GM21381 (cell line): ENCODE measurements around the gene ZNF829.

Source experiments
- ATAC-seq: cut with Tn5 transposase; IDR thresholded peaks from one replicate; pipeline ENCODE4 v1.9.1; 2021; ENCODE audit warnings: mild to moderate bottlenecking, moderate library complexity; ENCODE audit not compliant: unreplicated experiment

ZNF829 gene

DNA sequence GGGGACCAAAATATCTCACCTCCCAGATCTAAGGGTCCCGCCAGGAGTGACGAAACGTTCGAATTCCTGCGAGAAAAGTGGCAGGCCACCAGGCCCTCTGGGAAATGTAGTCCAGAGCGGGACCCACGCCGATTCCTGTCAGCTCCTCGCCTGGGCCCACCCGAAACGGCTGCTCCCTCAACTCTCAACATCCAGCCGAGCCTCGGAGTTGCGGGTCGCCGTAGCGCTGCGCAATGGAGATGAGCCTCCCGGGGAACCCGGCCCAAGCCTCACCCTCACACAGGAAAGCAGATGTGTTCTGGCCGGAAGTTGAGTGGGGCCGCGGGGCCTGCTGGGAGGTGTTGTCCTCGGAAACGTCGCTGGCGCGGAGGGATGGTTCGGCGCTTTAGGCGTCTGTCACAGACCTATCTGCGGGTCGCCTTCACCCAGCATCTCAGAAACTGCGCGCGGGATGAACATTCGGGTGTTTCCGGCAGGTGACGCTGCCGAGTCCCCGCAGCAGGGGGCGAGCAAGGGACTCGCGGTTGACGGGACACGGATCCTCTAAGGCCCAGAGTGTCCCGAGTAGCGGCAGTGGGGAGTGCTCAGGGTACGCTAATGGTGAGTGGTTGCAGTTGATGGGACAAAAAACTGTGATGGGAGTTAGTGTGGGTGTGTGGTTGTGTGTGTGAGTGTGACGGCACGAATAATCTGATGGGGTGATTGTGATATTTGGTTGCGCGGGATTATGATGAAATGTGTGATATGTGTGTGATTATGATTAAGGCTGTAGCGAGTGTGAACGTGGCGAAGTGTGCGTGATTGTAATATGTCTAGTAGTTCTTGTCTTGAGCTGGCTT is at the start of gene ZNF829, which contains the start of gene ZNF568:
Gene ZNF829 (minus strand): TSS at position 300 of the 839 bp plus-strand sequence. CDS start 1,124 bp downstream, outside the sequence.
Gene ZNF568 (plus strand): TSS at position 341 of the 839 bp plus-strand sequence. CDS start 6,439 bp downstream, outside the sequence.
- peak; percentile 95 for ATAC-seq

DNA sequence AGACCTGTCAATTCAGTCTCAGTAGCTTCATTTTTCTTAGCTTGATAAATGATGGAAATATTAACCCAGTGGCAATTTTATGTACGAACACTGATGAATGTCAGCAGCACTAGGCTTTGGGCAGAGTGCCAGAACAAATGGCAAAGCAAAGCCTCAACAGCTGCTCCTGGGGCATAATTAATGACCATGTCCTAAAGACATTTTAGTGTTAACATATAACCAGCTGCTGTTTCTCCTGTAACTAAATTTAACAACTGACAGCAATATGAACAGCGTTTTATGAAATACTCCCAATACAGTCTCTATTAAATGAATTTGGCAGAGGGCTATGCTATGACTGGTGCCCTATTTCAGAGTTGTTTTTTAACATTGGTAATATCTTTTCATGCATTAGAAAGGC is 47.2 kb upstream of the ZNF829 start:
- no peak for ATAC-seq

DNA sequence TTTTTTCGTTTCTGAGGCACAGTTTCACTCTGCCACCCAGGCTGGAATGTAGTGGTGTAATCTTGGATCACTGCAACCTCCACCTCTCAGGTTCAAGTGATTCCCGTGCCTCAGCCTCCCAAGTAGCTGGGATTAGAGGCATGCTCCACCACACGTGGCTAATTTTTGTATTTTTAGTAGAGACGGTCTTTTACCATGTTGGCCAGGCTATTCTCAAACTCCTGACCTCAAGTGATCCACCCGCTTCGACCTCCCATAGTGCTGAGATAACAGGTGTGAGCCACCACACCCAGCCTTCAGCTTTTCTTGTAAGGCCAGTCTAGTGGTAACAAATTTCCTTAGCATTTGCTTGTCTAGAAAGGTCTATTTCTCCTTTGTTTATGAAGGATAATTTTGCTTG is 46.3 kb upstream of the ZNF829 start:
- no peak for ATAC-seq

DNA sequence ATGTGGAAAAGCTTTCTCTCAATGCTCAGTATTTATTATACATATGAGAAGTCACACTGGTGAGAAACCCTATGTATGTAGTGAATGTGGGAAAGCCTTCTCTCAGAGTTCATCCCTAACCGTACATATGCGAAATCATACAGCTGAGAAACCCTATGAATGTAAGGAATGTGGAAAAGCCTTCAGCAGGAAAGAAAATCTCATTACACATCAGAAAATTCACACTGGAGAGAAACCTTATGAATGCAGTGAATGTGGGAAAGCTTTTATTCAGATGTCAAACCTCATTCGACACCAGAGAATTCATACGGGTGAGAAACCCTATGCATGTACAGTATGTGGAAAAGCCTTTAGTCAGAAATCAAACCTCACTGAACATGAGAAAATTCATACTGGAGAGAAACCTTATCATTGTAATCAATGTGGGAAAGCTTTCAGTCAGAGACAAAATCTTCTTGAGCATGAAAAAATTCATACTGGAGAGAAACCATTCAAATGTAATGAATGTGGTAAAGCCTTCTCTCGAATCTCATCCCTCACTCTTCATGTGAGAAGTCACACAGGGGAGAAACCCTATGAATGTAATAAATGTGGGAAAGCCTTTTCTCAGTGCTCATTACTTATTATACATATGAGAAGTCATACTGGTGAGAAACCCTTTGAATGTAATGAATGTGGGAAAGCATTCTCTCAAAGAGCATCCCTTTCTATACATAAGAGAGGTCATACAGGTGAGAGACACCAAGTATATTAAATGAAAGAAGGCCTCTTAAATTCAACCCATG is 34.4 kb upstream of the ZNF829 start:
- ATAC-seq, result no peak

DNA sequence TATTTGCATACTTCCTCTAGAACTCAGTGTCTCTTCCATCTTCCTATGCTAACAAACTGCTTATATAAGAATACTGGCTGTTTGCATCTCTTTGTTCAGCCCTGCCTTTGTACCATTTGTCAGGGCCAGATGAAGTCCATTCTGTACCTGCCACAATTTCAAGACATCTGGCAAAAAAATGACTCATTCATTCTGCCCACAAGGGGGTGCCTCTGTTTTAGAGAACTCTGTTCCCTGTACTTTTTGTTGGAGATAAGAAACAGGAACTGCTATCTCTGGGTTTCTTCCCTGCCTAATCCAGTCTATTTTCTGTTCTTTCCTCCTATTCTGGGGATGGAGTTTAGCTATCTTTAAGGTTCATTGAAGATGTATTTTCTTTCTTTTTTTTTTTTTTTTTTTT is 23.1 kb upstream of the ZNF829 start:
- ATAC-seq, result no peak

DNA sequence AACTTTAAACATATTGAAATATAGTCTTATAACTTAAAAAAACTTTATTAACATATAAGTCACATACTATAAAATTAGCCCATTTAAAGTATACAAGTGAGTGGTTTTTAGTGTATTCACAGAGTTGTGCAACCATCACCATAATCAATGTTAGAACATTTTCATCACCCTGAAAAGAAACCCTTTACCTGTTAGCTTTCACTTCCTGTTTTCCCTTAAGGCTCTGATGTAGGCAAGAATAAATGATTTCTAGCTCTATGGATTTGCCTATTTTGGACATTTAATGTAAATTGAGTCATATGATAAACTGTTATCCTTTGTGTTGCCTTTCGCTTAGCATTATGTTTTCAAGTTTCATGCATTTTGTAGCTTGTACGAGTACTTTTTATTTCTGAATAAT is 15.6 kb upstream of the ZNF829 start:
- ATAC-seq, result no peak

DNA sequence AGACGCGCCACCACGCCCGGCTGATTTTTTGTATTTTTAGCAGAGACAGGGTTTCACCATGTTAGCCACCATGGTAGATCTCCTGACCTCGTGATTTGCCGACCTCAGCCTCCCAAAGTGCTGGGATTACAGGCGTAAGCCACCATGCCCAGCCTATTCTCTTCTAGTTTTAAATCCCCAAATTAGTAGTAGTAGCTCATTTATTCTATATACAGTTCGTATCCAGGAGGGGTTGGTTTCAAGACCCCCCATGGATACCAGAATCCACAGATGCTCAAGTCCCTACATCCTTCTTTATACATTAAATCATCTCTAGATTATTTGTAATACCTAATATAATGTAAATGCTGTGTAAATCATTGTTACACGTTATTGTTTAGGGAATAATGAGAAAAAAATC is 2.0 kb upstream of the ZNF829 start:
- ATAC-seq, result no peak

DNA sequence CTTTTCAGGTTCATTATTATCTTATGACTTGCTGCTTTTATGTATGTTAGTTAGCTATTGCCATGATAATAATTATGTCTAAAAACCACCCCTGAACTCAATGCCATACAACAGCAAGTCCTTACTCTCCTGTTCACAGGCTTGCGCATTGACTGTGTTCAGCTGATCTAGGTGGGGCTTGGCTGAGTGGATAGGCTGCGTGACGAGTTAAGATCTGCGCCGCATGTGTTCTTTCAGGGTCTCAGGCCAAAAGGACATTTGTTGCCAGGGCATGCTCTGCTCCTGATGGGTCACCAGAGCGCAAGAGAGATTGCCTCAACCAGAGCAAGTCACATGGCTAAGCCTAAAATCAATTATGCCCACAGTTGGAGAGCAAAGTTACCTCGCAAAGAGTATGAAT is 900 bp upstream of the ZNF829 start:
- ATAC-seq, result no peak

DNA sequence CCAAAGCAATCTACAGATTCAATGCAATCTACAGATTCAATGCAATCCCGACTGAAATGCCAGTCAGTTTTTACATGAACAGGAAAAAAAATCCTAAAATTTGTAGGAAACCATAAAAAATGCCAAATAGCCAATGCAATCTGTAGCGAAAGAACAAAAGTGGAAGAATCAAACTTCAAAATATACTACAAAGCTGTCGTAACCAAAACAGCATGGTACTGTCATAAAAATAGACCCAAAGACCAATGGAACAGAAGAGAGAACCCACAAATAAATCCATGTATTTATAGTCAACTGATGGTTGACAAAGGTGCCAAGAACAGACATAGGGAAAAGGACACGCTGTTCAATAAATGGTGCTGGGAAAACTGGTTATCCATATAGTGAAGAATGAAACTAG is 17.7 kb downstream of the ZNF829 start:
- ATAC-seq, result no peak

DNA sequence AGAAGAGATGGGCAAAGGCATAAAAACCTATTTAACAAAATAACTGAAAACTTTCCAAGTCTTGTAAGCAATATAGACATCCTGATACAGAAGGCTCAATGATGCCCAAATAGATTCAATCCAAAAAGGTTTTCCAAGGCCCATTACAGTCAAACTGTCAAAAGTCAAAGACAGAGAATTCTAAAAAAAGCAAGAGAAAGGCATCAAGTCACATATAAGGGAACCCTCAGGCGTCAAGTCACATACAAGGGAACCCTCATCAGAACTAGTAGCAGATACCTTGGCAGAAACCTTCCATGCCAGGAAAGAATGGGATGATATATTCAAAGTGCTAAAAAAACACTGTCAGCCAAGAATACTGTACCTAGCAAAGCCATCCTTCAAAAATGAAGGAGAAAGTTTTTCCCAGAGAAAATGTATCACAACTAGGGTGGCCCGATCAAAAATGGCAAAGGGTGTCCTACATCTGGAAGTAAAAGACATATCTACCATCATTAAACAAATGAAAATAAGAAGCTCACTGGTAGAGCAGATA is 21.2 kb downstream of the ZNF829 start:
- ATAC-seq, result no peak

DNA sequence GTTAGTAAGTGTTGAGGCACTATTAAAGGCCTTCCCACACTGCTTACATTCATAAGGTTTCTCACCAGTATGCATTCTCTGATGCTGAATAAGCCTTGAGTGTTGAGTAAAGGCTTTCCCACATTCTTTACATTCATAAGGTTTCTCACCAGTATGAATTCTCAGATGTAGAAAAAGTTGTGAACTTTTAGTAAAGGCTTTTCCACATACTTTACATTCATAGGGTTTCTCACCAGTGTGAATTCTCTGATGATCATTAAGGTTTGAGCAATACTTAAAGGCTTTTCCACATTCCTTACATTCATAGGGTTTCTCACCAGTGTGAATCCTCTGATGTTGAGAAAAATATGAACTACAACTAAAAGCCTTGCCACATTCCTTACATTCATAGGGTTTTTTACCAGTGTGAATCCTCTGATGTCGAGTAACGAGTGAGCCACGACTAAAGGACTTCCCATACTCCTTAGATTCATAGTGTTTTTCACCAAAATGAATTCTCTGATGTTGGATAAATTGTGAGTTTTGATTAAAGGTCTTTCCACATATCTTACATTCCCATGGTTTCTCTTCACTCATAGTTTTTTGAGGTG is 24.2 kb downstream of the ZNF829 start:
- ATAC-seq, result no peak

DNA sequence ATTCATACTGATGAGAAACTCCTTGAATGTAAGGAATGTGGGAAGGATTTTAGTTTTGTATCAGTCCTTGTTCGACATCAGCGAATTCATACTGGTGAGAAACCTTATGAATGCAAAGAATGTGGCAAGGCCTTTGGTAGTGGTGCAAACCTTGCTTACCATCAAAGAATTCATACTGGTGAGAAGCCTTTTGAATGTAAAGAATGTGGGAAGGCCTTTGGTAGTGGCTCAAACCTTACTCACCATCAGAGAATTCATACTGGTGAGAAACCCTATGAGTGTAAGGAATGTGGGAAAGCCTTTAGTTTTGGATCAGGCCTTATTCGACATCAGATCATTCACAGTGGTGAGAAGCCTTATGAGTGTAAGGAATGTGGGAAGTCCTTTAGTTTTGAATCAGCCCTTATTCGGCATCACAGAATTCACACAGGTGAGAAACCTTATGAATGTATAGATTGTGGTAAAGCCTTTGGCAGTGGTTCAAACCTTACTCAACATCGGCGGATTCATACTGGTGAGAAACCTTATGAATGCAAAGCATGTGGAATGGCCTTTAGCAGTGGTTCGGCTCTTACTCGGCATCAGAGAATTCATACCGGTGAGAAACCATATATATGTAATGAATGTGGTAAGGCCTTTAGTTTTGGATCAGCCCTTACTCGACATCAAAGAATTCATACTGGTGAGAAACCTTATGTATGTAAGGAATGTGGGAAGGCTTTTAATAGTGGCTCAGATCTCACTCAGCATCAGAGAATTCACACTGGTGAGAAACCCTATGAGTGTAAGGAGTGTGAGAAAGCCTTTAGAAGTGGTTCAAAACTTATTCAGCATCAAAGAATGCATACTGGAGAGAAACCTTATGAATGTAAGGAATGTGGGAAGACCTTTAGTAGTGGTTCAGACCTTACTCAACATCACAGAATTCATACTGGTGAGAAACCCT is 38.8 kb downstream of the ZNF829 start:
- ATAC-seq, result no peak

DNA sequence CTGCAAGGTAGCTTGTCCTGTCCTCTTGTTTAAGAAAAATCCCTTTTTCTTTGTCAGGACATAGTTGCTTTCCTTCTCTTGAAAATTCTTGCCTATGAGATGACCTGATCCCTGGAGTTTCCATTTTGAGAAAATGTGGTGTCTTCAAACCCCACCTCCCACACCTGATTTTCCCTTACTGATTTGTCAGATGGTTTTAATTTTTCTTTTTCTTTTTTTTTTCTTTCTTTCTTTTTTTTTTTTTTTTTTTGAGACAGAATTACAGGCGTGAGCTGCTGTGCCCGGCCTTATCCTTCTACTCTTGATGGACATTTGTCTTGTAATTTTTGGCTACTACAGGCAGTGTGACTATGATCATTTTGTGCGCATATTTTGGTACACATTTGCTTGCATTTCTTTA is 64.2 kb downstream of the ZNF829 start:
- no peak for ATAC-seq

DNA sequence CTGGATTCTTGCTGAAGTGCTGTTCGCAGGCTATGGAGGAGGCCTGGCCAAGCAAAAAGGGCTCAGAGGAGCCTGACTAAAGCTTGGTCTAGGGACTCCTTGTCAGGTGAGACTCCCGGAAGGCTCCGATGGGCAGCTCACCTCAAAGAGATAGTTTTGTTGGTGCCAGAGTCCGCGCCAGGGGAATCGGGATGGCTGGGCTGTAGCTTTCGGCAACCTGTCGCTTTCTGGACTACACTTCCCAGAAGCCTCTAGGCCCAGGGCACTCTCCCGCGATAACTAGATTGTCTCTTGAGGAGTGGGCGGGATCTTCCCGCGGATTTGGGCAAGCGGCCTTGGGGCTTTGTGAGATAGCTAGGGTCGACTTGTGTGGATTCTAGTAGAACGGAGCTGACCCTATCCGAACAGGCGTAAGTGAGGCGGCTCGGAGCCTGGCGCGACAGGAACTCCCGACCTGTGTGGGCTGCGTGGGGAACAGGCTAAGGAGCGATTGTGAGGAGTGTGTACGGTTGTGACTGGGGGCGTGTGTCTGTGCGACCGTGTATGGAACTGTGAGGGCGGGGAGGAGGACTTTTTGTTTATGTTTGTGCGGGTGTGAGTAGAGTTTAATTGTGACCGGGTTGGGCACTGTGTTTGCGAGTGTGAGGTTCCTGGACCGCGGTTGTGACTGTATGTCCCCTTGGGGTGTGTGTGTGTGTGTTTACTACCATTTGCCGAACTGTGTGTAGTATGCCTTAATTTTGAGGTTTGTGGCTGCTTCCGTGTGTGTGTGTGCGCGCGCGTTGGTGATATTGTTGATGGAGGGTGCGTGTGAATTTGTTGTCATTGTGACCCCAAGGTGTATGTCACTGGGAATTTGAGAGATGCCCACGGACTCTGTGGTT is 65.3 kb downstream of the ZNF829 start, which contains the start of gene ZNF345:
Gene ZNF345 (plus strand): TSS at position 318 of the 884 bp plus-strand sequence. CDS start 25,955 bp downstream, outside the sequence.
- ATAC-seq, result peak; percentile 79

DNA sequence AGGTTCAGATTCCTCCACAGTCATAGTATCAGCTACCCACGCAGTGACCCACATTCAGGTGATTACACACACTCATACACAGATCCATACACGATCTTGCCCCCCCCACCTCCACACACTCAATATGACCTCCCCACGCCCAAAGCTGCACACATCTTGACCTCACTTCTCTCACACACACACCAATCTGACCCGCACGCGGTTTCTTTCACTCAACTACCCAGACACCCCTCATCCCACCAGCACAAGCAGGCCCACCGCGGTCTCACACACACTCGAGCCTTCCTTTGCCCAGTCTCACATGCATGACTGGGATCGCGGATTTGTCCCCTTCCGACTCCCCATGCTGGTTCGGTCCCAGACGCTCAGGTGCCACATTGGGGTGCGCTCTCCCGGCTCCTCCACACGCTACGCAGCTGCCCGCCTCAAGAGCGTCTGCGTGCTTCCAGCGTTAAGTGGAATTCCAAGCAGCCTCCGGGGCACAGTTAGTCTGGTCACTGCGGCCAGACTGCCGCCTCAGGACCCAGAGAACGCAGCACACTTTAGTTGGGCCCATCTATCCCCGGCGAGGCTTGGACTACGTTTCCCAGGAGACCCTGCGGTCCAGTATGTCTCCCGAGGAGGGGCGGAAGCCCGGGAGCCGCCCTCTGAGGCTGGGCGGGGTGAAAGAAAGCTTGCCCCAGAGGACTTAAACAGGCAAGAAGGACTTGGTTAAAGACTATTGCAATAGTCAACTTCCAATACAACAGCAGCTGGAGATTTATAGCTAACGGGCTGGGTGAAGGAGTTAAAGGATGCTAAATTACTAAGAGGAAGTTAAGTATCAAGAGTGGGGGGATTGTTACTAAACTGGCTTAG is 66.2 kb downstream of the ZNF829 start:
- peak; percentile 79 for ATAC-seq

DNA sequence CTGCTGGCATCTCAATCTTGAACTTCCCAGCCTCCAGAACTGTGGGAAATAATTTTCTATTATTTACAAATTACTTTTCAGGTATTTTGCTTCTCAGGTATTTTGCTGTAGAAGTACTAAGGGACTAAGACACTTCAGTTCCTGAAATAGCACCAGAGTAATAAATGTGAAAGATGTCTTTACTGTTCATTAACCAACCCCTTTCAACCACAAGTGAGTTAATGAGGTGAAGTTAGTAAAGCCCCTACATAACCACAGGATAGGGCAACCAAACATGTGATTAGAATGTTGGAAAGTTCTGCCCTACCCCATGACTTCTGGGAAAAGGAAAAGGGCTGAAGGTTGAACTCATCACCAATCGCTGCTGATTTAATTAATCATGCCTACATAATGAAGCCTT is 68.1 kb downstream of the ZNF829 start:
- ATAC-seq, result no peak

DNA sequence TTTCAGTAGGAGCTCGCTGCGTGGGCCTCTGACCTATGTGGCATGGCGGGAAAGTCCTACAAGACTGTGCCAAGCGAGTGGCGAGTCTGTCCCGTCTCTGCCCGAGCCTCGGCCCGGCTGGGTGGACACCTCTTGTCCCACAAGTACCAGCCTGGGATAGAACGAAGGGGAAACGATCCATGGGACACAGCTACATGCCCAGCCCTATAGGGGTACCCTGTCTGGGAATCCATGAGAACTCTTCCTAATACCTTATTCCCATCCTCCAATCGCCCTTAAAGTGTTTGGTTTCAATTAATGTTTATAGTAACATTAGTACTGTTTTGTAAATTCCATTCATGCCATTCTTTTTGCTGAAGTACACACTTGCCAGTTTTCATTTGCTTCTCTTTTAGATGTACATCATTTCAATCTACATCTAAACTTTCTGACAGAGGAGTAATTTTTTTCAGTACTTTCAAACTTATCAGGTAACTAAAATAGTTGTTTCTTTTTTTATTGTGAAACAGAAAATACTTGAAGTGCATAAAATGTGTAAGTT is 77.2 kb downstream of the ZNF829 start:
- ATAC-seq, result no peak
